Activated naive CD4-positive, alpha-beta T cell treated with anti-CD3 and anti-CD28 coated beads, Interleukin-2, amount 50 U/mL, for 24 hours (primary cell): Measurements from ENCODE around the gene ARMC9.
"Not testable (repeated sequence)": the region's sequence is repeated elsewhere in the genome, so short reads cannot be mapped to it uniquely, and the experiment has no call there.

Experiments used
- H3K27ac Mint-ChIP-seq: one replicate; pipeline ENCODE4 v1.8.0; 2021; ENCODE audit warnings: mild to moderate bottlenecking, mixed read lengths
- H3K27me3 Mint-ChIP-seq: one replicate; pipeline ENCODE4 v1.8.0; 2021; ENCODE audit warnings: mixed read lengths
- H3K36me3 Mint-ChIP-seq: one replicate; pipeline ENCODE4 v1.8.0; 2021; ENCODE audit warnings: mixed read lengths
- H3K4me1 Mint-ChIP-seq: one replicate; pipeline ENCODE4 v1.8.0; 2021; ENCODE audit warnings: mixed read lengths
- H3K4me3 Mint-ChIP-seq: one replicate; pipeline ENCODE4 v1.8.0; 2021; ENCODE audit warnings: mild to moderate bottlenecking, mixed read lengths
- H3K9me3 Mint-ChIP-seq: one replicate; pipeline ENCODE4 v1.8.0; 2021; ENCODE audit warnings: mixed read lengths

ARMC9 gene

DNA sequence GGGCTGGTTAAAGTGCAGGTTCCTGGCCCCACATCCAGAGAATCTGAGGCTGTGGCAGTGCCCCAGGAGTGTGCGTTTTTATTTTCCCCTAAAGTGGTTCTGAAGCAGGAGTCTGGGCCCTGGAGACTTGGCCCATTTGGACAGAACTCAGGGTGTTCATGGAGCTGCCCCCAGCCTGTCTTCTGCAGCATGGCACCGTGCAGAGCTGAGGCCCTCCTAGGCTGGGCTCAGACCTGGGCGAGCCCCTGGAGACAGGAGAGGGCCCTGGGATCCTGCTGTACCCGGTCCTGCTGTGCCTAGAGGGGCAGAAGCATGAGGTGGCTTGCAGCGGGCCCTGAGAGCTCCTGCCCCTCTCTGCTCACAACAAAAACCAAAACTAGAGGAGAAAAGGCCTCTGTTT lies 138.3 kb downstream of the ARMC9 start:
- Mint-ChIP-seq H3K27ac (no peak overlapping the region), H3K4me3 (no peak overlapping the region)

DNA sequence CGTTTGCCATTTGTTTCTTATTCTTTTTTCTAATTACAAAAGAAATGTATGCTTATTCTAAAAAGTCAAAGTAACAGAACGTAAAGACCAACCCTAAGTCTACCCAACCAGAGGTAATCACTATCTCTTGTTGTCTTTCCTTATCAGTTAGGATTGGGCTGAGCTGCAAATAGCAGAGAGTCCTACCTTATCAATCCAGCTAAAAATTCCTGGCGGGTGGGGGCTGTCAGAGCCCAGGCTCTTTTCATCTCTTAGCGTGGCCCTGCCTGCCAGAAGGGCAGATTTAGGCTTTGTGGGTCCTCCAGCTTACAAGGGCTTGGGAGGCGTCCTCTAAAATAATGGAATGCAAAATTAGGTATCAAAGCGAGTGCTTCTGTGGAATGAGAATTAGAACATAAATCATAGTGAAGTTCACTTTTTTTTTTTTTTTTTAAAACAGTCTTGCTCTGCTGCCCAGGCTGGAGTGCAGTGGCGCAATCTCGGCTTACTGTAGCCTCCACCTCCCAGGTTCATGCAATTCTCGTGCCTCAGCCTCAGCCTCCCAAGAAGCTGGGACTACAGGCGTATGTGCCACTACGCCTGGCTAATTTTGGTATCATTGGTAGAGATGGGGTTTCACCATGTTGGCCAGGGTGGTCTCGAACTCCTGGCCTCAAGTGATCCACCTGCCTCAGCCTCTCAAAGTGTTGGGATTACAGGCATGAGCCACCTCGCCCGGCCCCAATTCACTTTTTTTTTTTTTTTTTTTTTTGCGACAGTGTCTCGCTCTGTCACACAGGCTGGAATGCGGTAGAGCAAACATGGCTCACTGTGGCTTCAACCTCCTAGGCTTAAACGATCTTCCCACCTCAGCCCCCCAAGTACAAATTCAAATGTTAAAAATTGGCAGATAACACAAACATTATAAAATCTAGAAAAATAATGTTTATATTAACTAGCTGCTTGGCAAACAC lies 139.7 kb downstream of the ARMC9 start:
- Mint-ChIP-seq H3K4me3 (no peak overlapping the region), H3K27me3 (no peaks in the 10 kb centered on the region), H3K9me3 (no peaks in the 10 kb centered on the region), H3K27ac (no peak overlapping the region), H3K36me3 (no peaks in the 10 kb centered on the region), H3K4me1 (no peaks in the 10 kb centered on the region)

More for the DNA sequence above, 138.3 kb downstream of the ARMC9 start:
- H3K4me1 Mint-ChIP-seq: no peaks in the 10 kb centered on the region
- H3K36me3 Mint-ChIP-seq: no peaks in the 10 kb centered on the region
- no peaks in the 10 kb centered on the region for H3K27me3 Mint-ChIP-seq
- no peaks in the 10 kb centered on the region for H3K9me3 Mint-ChIP-seq

DNA sequence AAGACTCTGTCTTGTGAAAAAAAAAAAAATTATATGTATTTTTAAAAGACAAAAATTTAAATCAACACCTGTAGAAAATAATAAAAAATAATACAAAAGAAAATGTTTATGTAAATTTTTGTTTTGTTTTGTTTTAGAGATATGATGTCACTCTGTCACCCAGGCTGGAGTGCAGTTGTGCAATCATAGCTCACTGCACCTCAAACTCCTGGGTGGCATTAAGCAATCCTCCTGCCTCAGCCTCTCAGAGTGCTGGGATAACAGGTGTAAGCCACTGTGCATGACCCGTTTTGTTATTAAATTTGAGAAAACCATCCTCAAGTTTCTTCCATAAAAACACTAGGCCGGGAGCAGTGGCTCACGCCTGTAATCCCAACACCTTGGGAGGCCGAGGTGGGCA lies 140.9 kb downstream of the ARMC9 start:
- Mint-ChIP-seq H3K27ac (no peak overlapping the region), H3K4me3 (no peak overlapping the region), H3K4me1 (no peaks in the 10 kb centered on the region), H3K9me3 (no peaks in the 10 kb centered on the region), H3K27me3 (no peaks in the 10 kb centered on the region), H3K36me3 (no peaks in the 10 kb centered on the region)

DNA sequence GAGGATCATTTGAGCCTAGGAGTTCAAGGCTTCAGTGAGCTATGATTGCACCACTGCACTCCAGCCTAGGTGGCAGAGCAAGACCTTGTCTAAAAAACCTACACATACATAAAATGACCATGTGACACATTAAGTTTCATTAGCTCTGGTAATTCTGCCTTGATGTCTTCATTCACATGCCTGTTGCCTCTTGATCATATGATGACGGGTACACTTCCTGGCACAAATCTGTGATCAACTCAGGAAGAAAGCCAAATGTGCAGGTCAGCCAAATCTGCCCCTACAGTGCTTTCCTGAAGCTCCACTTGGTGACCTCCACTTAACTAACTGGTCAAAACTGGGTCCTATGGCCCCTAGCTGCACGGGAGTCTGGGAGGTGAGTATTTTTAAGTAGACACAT lies 142.7 kb downstream of the ARMC9 start:
- no peak overlapping the region for H3K27ac Mint-ChIP-seq
- no peaks in the 10 kb centered on the region for H3K9me3 Mint-ChIP-seq
- H3K4me1 Mint-ChIP-seq: no peaks in the 10 kb centered on the region
- H3K27me3 Mint-ChIP-seq: no peaks in the 10 kb centered on the region
- H3K36me3 Mint-ChIP-seq: no peaks in the 10 kb centered on the region
- no peak overlapping the region for H3K4me3 Mint-ChIP-seq

DNA sequence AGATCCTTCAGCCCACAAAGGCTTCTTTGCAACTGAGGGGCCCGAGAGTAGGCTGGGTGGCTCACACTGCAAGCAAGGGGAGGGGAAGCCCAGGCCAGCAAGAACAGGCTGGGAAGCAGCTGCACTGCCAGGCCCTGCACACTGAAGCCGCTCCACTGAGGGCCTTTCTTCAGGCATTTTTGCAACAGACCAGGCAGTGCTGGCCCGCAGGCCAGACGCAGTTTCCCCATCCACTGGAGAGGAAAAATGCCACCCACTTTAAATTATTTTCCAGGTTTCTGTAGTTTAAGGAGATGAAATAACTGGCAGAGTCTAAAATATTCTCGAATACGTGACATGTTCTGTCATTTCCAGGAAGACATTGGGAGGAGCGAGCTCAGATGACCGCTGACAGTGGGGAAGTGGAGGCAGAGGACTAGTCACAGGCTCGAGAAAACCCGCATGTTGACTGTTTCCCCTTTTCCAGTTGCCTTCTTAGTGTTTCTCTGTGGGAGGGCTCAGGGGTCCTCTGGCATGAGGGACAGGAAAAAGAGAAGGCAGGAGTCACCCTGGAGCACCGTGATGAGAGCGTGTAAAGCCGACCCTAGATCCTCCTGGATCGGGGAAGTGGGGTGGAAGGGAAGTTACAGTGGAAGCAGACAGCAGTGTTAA lies 143.8 kb downstream of the ARMC9 start:
- H3K9me3 Mint-ChIP-seq: no peaks in the 10 kb centered on the region
- H3K27me3 Mint-ChIP-seq: no peaks in the 10 kb centered on the region
- no peaks in the 10 kb centered on the region for H3K36me3 Mint-ChIP-seq
- no peak overlapping the region for H3K4me3 Mint-ChIP-seq
- no peak overlapping the region for H3K27ac Mint-ChIP-seq
- no peaks in the 10 kb centered on the region for H3K4me1 Mint-ChIP-seq

DNA sequence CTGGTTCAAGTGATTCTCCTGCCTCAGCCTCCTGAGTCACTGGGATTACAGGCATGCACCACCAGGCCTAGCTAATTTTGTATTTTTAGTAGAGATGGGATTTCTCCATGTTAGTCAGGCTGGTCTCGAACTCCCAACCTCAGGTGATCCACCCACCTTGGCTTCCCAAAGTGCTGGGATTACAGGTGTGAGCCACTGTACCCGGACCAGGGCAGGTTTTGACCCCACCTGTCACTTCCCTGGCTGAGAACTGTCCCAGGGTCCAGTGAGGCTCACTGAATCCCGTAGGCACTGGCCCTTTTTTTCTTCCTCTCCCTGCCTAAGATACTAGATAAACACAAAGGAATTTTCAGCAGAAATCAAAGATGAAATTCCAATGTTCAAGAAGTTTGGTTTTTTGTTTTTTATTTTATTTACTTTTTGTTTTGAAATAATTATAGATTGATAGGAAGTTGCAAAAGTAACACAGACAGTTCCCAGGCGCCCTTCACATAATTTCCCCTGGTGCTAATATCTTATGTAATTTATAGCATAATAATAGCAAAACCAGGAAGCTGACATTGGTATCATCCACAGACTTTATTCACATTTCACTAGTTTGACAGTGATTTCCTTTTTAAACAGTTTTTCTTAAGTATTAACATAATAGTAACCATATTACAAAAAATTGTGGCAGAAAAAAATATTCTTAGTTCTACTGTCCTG lies 144.7 kb downstream of the ARMC9 start:
- no peaks in the 10 kb centered on the region for H3K36me3 Mint-ChIP-seq
- no peaks in the 10 kb centered on the region for H3K27me3 Mint-ChIP-seq
- H3K9me3 Mint-ChIP-seq: no peaks in the 10 kb centered on the region
- H3K27ac Mint-ChIP-seq: no peak overlapping the region
- no peak overlapping the region for H3K4me3 Mint-ChIP-seq
- no peaks in the 10 kb centered on the region for H3K4me1 Mint-ChIP-seq

DNA sequence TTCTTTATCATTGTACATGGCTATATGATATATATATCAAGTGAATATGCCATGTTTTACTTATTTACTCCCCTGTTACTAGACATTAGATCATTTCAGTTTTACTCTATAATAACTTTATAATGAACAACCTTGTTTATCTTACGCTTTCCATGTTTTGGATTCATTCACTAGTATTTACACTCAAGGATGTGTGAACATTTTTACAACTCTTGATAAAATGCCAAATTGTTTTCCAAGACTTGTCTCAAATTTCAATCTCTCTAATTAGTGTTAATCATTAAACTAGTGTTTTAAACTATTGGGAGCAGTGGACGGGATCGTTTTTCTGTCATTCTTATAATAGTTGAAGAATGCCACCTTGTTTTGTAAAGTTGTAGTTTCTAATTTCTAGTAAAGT lies 145.6 kb downstream of the ARMC9 start:
- Mint-ChIP-seq H3K9me3 (no peaks in the 10 kb centered on the region), H3K36me3 (no peaks in the 10 kb centered on the region), H3K4me1 (no peaks in the 10 kb centered on the region), H3K4me3 (no peak overlapping the region), H3K27me3 (no peaks in the 10 kb centered on the region), H3K27ac (no peak overlapping the region)

DNA sequence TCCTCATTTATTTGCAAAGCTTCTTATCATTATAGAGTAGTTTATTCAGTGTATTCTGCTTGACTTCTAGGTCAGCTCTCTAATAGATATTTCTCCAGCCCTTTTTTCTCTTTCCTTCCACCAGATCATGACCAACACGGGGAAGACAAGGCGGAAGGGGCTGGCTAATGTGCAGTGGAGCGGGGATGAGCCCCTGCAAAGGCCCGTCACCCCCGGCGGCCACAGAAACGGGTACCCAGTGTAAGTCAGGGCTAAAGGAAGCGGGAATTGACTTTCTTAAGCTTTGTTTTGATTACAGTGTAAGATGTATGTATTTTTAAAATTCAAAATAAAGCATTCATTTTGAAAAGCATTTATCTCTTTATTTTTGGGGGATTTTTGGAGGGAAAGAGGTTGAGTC lies 146.4 kb downstream of the ARMC9 start:
- Mint-ChIP-seq H3K9me3 (no peaks in the 10 kb centered on the region), H3K27me3 (peaks cover 1% of the 10 kb centered on the region)

DNA sequence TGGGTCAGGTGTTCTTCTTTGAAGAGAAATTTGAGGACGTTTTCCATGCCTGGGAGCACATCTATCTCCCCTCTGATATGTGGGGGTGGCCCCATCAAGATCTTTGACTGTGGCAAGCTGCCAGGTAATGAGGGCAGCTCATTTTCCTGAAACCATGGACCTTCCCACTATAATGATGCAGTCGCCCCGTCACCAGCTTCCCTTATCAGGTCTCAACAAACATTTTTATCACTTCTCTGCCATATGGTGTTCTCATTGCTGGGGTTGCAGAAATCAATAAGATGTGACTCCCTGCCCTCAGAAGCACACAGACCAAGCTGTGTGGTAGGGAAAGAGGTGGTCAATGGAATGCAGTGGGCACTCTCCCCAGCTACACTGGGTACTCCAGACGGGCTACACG lies 148.7 kb downstream of the ARMC9 start:
- H3K27ac Mint-ChIP-seq: no peak overlapping the region
- H3K4me3 Mint-ChIP-seq: no peak overlapping the region
- H3K27me3 Mint-ChIP-seq: peaks cover 1% of the 10 kb centered on the region
- H3K9me3 Mint-ChIP-seq: no peaks in the 10 kb centered on the region
- H3K4me1 Mint-ChIP-seq: no peaks in the 10 kb centered on the region
- no peaks in the 10 kb centered on the region for H3K36me3 Mint-ChIP-seq

More for the DNA sequence above, 146.4 kb downstream of the ARMC9 start:
- Mint-ChIP-seq H3K4me1 (no peaks in the 10 kb centered on the region), H3K4me3 (no peak overlapping the region), H3K36me3 (no peaks in the 10 kb centered on the region), H3K27ac (no peak overlapping the region)

DNA sequence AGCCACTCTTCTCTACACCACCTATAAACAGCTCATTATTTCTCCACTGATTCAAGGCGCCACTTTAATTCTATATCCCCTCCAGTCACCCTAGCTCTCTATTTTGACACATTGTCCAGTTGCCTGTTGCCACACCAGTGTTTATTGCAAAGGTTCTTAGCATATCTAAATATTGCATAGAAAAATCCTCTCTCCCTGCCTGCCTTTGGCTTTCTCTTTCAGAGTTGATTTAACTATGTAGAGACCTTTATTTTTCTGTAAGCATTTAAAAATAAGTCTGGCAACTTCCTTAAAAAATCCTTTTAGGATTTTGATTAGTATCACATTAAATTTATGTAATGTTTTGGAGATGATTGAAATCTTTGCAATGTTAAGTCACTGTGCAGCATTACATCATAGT lies 149.2 kb downstream of the ARMC9 start:
- Mint-ChIP-seq H3K27ac (no peak overlapping the region), H3K9me3 (no peaks in the 10 kb centered on the region), H3K4me3 (no peak overlapping the region), H3K27me3 (peaks cover 1% of the 10 kb centered on the region), H3K4me1 (no peaks in the 10 kb centered on the region), H3K36me3 (no peaks in the 10 kb centered on the region)

DNA sequence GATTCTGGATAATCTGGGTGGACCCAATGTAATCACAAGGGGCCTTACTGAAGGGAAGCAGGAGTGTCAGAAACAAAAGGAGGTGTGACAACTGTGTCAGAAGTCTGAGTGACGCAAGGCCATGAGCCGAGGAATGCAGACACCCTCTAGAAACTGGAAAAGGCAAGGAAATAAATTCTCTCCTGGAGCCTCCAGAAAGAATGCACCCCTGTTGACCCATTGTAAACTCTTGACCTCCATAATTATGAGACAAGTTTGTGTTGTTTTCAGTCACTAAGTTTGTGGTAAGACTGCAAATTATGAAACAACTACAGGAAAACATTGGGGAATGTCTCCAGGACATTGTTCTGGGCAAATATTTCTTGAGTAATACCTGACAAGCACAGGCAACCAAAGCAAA lies 149.7 kb downstream of the ARMC9 start:
- no peaks in the 10 kb centered on the region for H3K4me1 Mint-ChIP-seq
- no peak overlapping the region for H3K4me3 Mint-ChIP-seq
- H3K27ac Mint-ChIP-seq: no peak overlapping the region
- no peaks in the 10 kb centered on the region for H3K36me3 Mint-ChIP-seq
- H3K9me3 Mint-ChIP-seq: no peaks in the 10 kb centered on the region
- peaks cover 1% of the 10 kb centered on the region for H3K27me3 Mint-ChIP-seq

DNA sequence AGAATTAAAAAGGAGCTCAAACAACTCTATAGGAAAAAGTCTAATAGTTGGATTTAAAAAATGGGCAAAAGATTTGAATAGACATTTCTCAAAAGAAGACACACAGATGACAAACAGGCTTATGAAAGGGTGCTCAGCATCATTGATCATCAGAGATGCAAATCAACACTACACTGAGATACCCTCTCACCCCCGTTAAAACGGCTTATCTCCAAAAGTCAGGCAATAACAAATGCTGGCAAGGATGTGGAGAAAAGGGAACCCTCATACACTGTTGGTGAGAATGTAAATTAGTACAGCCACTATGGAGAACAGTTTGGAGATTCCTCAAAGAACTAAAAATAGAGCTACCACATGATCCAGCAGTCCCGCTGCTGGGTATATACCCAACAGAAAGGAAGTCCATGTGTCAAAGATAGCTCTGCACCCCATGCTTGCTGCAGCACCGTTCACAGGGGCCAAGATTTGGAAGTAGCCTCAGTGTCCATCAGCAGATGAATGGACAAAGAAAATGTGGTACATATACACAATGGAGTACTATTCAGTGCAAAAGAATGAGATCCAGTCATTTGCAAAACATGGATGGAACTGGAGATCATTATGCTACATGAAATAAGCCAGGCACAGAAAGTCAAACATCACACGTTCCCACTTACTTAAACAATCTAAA lies 150.4 kb downstream of the ARMC9 start:
- Mint-ChIP-seq H3K4me3 (no peak overlapping the region), H3K27ac (no peak overlapping the region), H3K4me1 (no peaks in the 10 kb centered on the region), H3K27me3 (peaks cover 1% of the 10 kb centered on the region), H3K36me3 (no peaks in the 10 kb centered on the region), H3K9me3 (no peaks in the 10 kb centered on the region)

DNA sequence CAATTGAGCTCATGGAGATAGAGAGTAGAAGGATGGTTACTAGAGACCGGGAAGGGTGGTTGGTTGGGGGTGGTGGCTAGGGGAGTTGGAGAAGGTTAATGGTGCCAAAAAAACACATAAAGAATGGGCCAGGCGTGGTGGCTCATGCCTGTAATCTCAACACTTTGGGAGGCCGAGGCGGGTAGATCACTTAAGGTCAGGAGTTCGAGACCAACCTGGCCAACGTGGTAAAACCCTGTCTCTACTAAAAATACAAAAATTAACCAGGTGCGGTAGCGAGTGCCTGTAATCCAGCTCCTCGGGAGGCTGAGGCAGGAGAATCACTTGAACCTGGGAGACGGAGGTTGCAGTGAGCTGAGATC lies 150.9 kb downstream of the ARMC9 start:
- not testable (repeated sequence) for H3K4me1 Mint-ChIP-seq, H3K36me3 Mint-ChIP-seq, H3K27ac Mint-ChIP-seq, H3K9me3 Mint-ChIP-seq, H3K27me3 Mint-ChIP-seq, H3K4me3 Mint-ChIP-seq

DNA sequence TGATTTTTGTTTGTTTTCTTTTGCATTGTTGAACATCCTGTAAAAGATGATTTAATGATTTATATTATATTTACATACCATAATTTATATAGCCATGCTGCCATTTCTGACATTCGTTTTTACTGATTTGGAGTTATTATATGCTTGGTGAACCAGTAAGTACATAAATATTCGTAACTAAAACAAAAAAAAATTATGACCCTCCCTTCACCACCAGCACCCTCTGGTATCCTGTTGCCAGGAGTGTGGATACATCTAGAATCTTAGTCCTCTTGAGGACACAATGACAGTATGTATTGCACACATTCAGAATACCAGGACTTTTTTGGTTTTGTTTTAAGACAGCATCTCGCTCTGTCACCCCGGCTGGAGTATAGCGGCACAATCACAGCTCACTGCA lies 153.2 kb downstream of the ARMC9 start:
- Mint-ChIP-seq H3K4me1 (no peaks in the 10 kb centered on the region), H3K27ac (no peak overlapping the region), H3K36me3 (no peaks in the 10 kb centered on the region), H3K9me3 (no peaks in the 10 kb centered on the region), H3K4me3 (no peak overlapping the region), H3K27me3 (peaks cover 1% of the 10 kb centered on the region)

DNA sequence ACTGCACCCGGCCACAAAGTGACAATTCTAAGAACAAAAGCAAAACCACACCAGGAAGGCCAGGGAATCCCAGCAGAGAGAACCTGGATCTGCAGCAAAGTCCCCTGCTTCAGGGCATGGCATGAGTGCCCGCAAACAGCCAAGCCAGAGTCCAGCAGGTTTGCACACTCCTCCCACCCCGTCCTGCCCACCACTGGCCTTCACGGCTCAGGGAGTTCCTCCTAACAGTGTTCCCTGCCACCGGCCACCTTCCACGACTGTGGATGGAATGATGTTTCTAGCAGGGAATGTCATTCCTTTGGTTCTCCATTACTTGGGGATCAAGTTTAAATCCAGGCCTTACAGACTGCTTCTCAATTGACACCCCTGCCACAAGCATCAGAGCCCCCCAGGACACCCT lies 155.0 kb downstream of the ARMC9 start:
- peaks cover 1% of the 10 kb centered on the region for H3K27me3 Mint-ChIP-seq
- H3K36me3 Mint-ChIP-seq: no peaks in the 10 kb centered on the region
- no peaks in the 10 kb centered on the region for H3K4me1 Mint-ChIP-seq
- no peak overlapping the region for H3K4me3 Mint-ChIP-seq
- no peaks in the 10 kb centered on the region for H3K9me3 Mint-ChIP-seq
- no peak overlapping the region for H3K27ac Mint-ChIP-seq
